Measurements from ENCODE around the gene NR5A1. TPM values are rescaled to one million over a fixed set of nuclear protein-coding genes. Genes with fewer than 3 reads are reported as not detected.

NR5A1 gene
- total RNA-seq, 4 donors from 2014 or later, result 0.40 TPM; not detected in 3

- 87 to 90% methylated on average over 3 of the region's 3 CpGs for WGBS, 2 donors
- TF ChIP-seq POLR2A (IDR thresholded peaks at IDR 0.05) (no peak), CTCF (IDR thresholded peaks at IDR 0.05) (no peak)
- no peaks in the 10 kb centered on the region for H3K27me3 ChIP-seq
- no peaks in the 10 kb centered on the region for H3K4me1 ChIP-seq
- H3K36me3 ChIP-seq, result no peaks in the 10 kb centered on the region
- no peak for DNase-seq
- no peak overlapping the region for H3K27ac ChIP-seq
- intact Hi-C loops (cut with DNase I), result no loop called here
- H3K9me3 ChIP-seq, result no peaks in the 10 kb centered on the region
- no peak overlapping the region for H3K4me3 ChIP-seq (replicated peaks in 1 of 3)
Measured at GRCh38 chr9:124496075-124496449, 11.1 kb downstream of the NR5A1 start.

GRCh38 chr9:124495126-124496074 is 11.8 kb downstream of the NR5A1 start:
- WGBS, 2 donors, result 85 to 87% methylated on average over 26 to 28 of the region's 31 CpGs
- Histone ChIP-seq H3K4me1 (no peaks in the 10 kb centered on the region), H3K27ac (no peak overlapping the region), H3K4me3 (replicated peaks in 1 of 3) (no peak overlapping the region), H3K9me3 (no peaks in the 10 kb centered on the region), H3K27me3 (no peaks in the 10 kb centered on the region), H3K36me3 (no peaks in the 10 kb centered on the region)
- DNase-seq, result no peak
- intact Hi-C loops (cut with DNase I), result no loop called here
- TF ChIP-seq CTCF (IDR thresholded peaks at IDR 0.05) (no peak), POLR2A (IDR thresholded peaks at IDR 0.05) (no peak)

DNA sequence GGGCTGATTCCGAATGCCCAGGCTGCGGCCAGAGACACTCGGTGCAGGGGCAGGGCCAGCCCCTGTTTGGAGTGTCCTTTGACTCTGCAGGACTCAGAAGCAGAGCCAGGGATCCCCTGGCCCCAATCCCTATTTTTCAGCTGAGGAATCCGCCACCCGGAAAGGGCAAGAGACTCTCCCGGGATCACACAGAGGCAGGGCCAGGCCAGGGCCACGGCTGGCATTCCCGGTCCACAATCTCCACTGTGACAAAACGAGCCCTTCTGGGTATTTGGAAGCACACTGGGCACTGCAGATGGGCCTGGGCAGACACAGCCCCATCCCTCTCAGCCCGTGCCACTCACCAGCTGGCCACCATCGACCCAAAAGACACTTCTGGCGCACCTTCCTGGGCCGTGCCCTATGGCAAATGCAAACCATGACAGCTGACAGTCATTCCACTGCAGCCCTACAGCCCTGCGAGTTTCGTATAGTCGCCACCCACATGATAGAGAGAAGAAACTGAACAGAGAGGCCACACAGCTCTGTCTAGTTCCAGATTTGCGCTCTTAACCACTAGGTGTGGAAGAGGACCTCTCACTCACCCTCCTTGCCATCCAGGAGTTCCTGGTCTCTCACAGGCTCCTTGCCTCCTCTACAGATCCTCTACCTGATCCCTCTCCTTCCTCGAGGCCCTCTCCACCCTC is 13.3 kb downstream of the NR5A1 start:
- DNase-seq, result no peak
- TF ChIP-seq POLR2A (IDR thresholded peaks at IDR 0.05) (no peak), CTCF (IDR thresholded peaks at IDR 0.05) (no peak)
- H3K36me3 ChIP-seq, result no peaks in the 10 kb centered on the region
- 82 to 85% methylated on average over 13 to 16 of the region's 18 CpGs for WGBS, 2 donors
- H3K4me3 ChIP-seq (replicated peaks in 1 of 3), result no peak overlapping the region
- intact Hi-C loops (cut with DNase I), result no loop called here
- no peaks in the 10 kb centered on the region for H3K27me3 ChIP-seq
- no peaks in the 10 kb centered on the region for H3K9me3 ChIP-seq
- peaks cover 0 to 6% of the 10 kb centered on the region in 2 donors for H3K4me1 ChIP-seq
- no peak overlapping the region for H3K27ac ChIP-seq

- Histone ChIP-seq H3K4me3 (replicated peaks in 1 of 3) (no peak overlapping the region), H3K36me3 (no peaks in the 10 kb centered on the region), H3K27ac (no peak overlapping the region), H3K9me3 (no peaks in the 10 kb centered on the region), H3K4me1 (peaks cover 0 to 9% of the 10 kb centered on the region in 2 donors), H3K27me3 (no peaks in the 10 kb centered on the region)
- WGBS, 2 donors, result 91% methylated on average over 4 of the region's 4 CpGs
- intact Hi-C loops (cut with DNase I), result no loop called here
- DNase-seq, result no peak
- no peak for TF ChIP-seq CTCF (IDR thresholded peaks at IDR 0.05)
- TF ChIP-seq POLR2A (IDR thresholded peaks at IDR 0.05), result no peak
Measured at GRCh38 chr9:124493218-124493617, 14.0 kb downstream of the NR5A1 start.

GRCh38 chr9:124492818-124493217 is 14.4 kb downstream of the NR5A1 start:
- Histone ChIP-seq H3K4me1 (peaks cover 0 to 9% of the 10 kb centered on the region in 2 donors), H3K27ac (no peak overlapping the region), H3K36me3 (no peaks in the 10 kb centered on the region), H3K4me3 (replicated peaks in 1 of 3) (no peak overlapping the region), H3K9me3 (no peaks in the 10 kb centered on the region), H3K27me3 (no peaks in the 10 kb centered on the region)
- DNase-seq, result no peak
- WGBS, 2 donors, result 63% methylated on average over 10 of the region's 19 CpGs; no CpG with 5 or more reads in 1 of the 2 donors
- TF ChIP-seq POLR2A (IDR thresholded peaks at IDR 0.05), result no peak
- TF ChIP-seq CTCF (IDR thresholded peaks at IDR 0.05), result no peak
- intact Hi-C loops (cut with DNase I), result no loop called here

Data from thyroid gland (tissue), 4 donors.